HG03108 (cell line): ENCODE data around the gene IL10RB.
A peak's percentile ranks its signal among the peaks of the same experiment; 100 is the strongest.

ENCODE experiments used
- ATAC-seq: cut with Tn5 transposase; IDR thresholded peaks from one replicate; pipeline ENCODE4 v1.9.1; 2021; ENCODE audit warnings: moderate library complexity; ENCODE audit not compliant: unreplicated experiment

The IL10RB gene

GRCh38 chr21:33325222-33326067 lies 59.3 kb downstream of the IL10RB start:
- ATAC-seq = peak; percentile 38

- no peak for ATAC-seq
Observed at GRCh38 chr21:33327326-33327725, 61.2 kb downstream of the IL10RB start.

- no peak for ATAC-seq
Observed at GRCh38 chr21:33327792-33328433, 61.7 kb downstream of the IL10RB start.

- no peak for ATAC-seq
Observed at GRCh38 chr21:33330726-33331125, 64.6 kb downstream of the IL10RB start.

GRCh38 chr21:33332143-33332542 lies 66.0 kb downstream of the IL10RB start:
- ATAC-seq = peak; percentile 77

GRCh38 chr21:33334191-33334590 lies 68.0 kb downstream of the IL10RB start:
- no peak for ATAC-seq

GRCh38 chr21:33334824-33335223 lies 68.7 kb downstream of the IL10RB start:
- no peak for ATAC-seq

GRCh38 chr21:33339135-33339534 lies 73.0 kb downstream of the IL10RB start:
- no peak for ATAC-seq

- no peak for ATAC-seq
Observed at GRCh38 chr21:33339918-33340317, 73.8 kb downstream of the IL10RB start.

- ATAC-seq = no peak
Observed at GRCh38 chr21:33345751-33346238, 79.6 kb downstream of the IL10RB start.
